ENCODE data around the gene SERPINE3. TPM values are rescaled to one million over a fixed set of nuclear protein-coding genes. Genes with fewer than 3 reads are reported as not detected.

Gene SERPINE3
- total RNA-seq, 1 donor from 2014 or later = 0.47 TPM

- Histone ChIP-seq H3K4me1 (peaks cover 13% of the 10 kb centered on the region), H3K27me3 (no peaks in the 10 kb centered on the region), H3K36me3 (no peaks in the 10 kb centered on the region), H3K9ac (no peak overlapping the region), H3K79me2 (ENCODE audit: low read depth) (no peaks in the 10 kb centered on the region), H3K9me3 (ENCODE audit: low read depth) (no peaks in the 10 kb centered on the region), H3K27ac (no peak overlapping the region), H3K4me2 (no peak overlapping the region), H2AFZ (replicated peaks) (no peak overlapping the region), H3K4me3 (no peak overlapping the region), H4K20me1 (ENCODE audit: low read depth) (no peaks in the 10 kb centered on the region), H3F3A (ENCODE audit: low read depth) (peaks cover 16% of the 10 kb centered on the region)
- Mint-ChIP-seq H3K36me3 (no peaks in the 10 kb centered on the region), H3K27me3 (ENCODE audit: insufficient read depth, low read depth) (peaks cover 9% of the 10 kb centered on the region), H3K9me3 (no peaks in the 10 kb centered on the region), H3K27ac (no peak overlapping the region), H3K4me3 (no peak overlapping the region), H3K4me1 (peaks cover 11% of the 10 kb centered on the region)
- no peak for DNase-seq (ENCODE audit: low spot score)
- TF ChIP-seq EZH2 (IDR thresholded peaks at IDR 0.05) = no peak
- TF ChIP-seq CTCF (IDR thresholded peaks at IDR 0.05) = no peak
- no peak for TF ChIP-seq EZH2phosphoT487 (IDR thresholded peaks at IDR 0.05)
Observed at GRCh38 chr13:51333421-51333820, 6.1 kb upstream of the SERPINE3 start.

GRCh38 chr13:51333826-51334225, 5.7 kb upstream of the SERPINE3 start:
- H3K4me3 ChIP-seq = no peak overlapping the region
- peaks cover 7% of the 10 kb centered on the region for H3K4me1 Mint-ChIP-seq
- no peak for DNase-seq (ENCODE audit: low spot score)
- H3K9ac ChIP-seq = no peak overlapping the region
- H3K27me3 ChIP-seq = no peaks in the 10 kb centered on the region
- no peaks in the 10 kb centered on the region for H3K36me3 ChIP-seq
- no peak overlapping the region for H3K27ac Mint-ChIP-seq
- no peaks in the 10 kb centered on the region for H3K36me3 Mint-ChIP-seq
- no peak overlapping the region for H3K4me3 Mint-ChIP-seq
- H3K9me3 Mint-ChIP-seq = no peaks in the 10 kb centered on the region
- H3F3A ChIP-seq (ENCODE audit: low read depth) = peaks cover 14% of the 10 kb centered on the region
- peaks cover 10% of the 10 kb centered on the region for H3K4me1 ChIP-seq
- no peaks in the 10 kb centered on the region for H4K20me1 ChIP-seq (ENCODE audit: low read depth)
- no peak overlapping the region for H3K4me2 ChIP-seq
- TF ChIP-seq CTCF (IDR thresholded peaks at IDR 0.05) (no peak), EZH2phosphoT487 (IDR thresholded peaks at IDR 0.05) (no peak), EZH2 (IDR thresholded peaks at IDR 0.05) (no peak)
- H3K27ac ChIP-seq = no peak overlapping the region
- H3K9me3 ChIP-seq (ENCODE audit: low read depth) = no peaks in the 10 kb centered on the region
- H3K79me2 ChIP-seq (ENCODE audit: low read depth) = no peaks in the 10 kb centered on the region
- peaks cover 9% of the 10 kb centered on the region for H3K27me3 Mint-ChIP-seq (ENCODE audit: insufficient read depth, low read depth)
- H2AFZ ChIP-seq (replicated peaks) = no peak overlapping the region

DNA sequence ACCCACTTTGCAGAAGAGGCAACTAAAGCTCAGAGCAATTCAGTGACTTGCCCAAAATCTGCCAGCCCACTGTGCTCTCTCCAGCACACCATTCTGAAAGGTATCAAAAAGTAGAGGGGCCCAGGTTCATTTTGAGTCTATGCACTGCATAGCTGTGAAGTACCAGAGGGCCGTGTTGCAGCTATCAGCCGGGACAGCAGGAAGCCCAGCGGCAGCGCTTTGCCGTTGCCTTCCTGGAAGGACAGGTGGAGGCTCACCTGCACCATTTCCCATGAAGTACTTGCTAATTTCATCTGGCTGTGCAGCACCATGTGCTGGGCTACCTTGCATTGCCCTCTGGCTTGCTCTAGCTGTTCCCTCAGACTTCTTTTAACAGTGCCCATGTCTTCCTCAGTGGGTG, 2.7 kb upstream of the SERPINE3 start:
- Histone ChIP-seq H3K27me3 (no peaks in the 10 kb centered on the region), H3F3A (ENCODE audit: low read depth) (peaks cover 8% of the 10 kb centered on the region), H2AFZ (replicated peaks) (no peak overlapping the region), H3K9me3 (ENCODE audit: low read depth) (no peaks in the 10 kb centered on the region), H3K4me2 (no peak overlapping the region), H3K9ac (no peak overlapping the region), H3K4me1 (peaks cover 12% of the 10 kb centered on the region), H3K79me2 (ENCODE audit: low read depth) (no peaks in the 10 kb centered on the region), H3K36me3 (no peaks in the 10 kb centered on the region), H3K27ac (no peak overlapping the region), H4K20me1 (ENCODE audit: low read depth) (no peaks in the 10 kb centered on the region), H3K4me3 (no peak overlapping the region)
- Mint-ChIP-seq H3K4me3 (no peak overlapping the region), H3K9me3 (no peaks in the 10 kb centered on the region), H3K27me3 (ENCODE audit: insufficient read depth, low read depth) (peaks cover 2% of the 10 kb centered on the region), H3K27ac (no peak overlapping the region), H3K4me1 (no peaks in the 10 kb centered on the region), H3K36me3 (no peaks in the 10 kb centered on the region)
- no peak for DNase-seq (ENCODE audit: low spot score)
- TF ChIP-seq CTCF (IDR thresholded peaks at IDR 0.05) (no peak), EZH2phosphoT487 (IDR thresholded peaks at IDR 0.05) (no peak), EZH2 (IDR thresholded peaks at IDR 0.05) (no peak)
